Muscle of leg (tissue), 11 donors: Measurements from ENCODE around the gene CCL18. TPM values are rescaled to one million over a fixed set of nuclear protein-coding genes. Genes with fewer than 3 reads are reported as not detected.
"Not testable (repeated sequence)": the region's sequence is repeated elsewhere in the genome, so short reads cannot be mapped to it uniquely, and the experiment has no call there.

Source experiments
- DNase-seq: peaks from one replicate; pipeline ENCODE4 v3.0.0; 2013
- H3K27ac ChIP-seq: one replicate; pipeline ENCODE4 v1.5.1; 2013; ENCODE audit warnings: mild to moderate bottlenecking, low read length, control low read depth
- H3K27me3 ChIP-seq: one replicate; pipeline ENCODE4 v1.6.1; 2013; ENCODE audit warnings: low read length; ENCODE audit not compliant: control insufficient read depth, insufficient read depth
- H3K36me3 ChIP-seq: one replicate; pipeline ENCODE4 v1.6.1; 2013; ENCODE audit warnings: low read length; ENCODE audit not compliant: control insufficient read depth, insufficient read depth
- H3K4me1 ChIP-seq: one replicate; pipeline ENCODE4 v1.6.1; 2013; ENCODE audit warnings: low read length; ENCODE audit not compliant: control insufficient read depth, insufficient read depth
- H3K4me3 ChIP-seq: one replicate; pipeline ENCODE4 v1.5.1; 2013; ENCODE audit warnings: low read length, control low read depth
- H3K9me3 ChIP-seq: replicated peaks from 2 replicates; pipeline ENCODE4 v1.6.1; 2013; ENCODE audit warnings: low read depth, low read length; ENCODE audit not compliant: control insufficient read depth
- WGBS: methylation state at CpG from one replicate; pipeline ENCODE4 v1.1.5; 2013; ENCODE audit warnings: missing lambda C conversion rate; ENCODE audit not compliant: insufficient coverage; 5-methylcytosine and 5-hydroxymethylcytosine counted together
- polyA plus RNA-seq, 8 donors: library from polyadenylated mRNA; unstranded; fragments of 120-200 nt; gene quantifications; one replicate each; pipeline versions ENCODE4 v1.2.1 to v1.2.3, GENCODE V29; 2013; ENCODE audit warnings: inconsistent platforms in 1 of 8, low replicate concordance in 1 of 8; ENCODE audit not compliant: insufficient read length in 8 of 8, insufficient read depth in 1 of 8
- total RNA-seq: library from RNA; stranded (reverse); fragments of 120-200 nt; gene quantifications from one replicate; pipeline ENCODE4 v1.2.4, GENCODE V29; 2013

CCL18 gene
- total and polyA plus RNA-seq, 9 donors: 0.23 to 0.62 (median 0.23) TPM; not detected in 6

DNA sequence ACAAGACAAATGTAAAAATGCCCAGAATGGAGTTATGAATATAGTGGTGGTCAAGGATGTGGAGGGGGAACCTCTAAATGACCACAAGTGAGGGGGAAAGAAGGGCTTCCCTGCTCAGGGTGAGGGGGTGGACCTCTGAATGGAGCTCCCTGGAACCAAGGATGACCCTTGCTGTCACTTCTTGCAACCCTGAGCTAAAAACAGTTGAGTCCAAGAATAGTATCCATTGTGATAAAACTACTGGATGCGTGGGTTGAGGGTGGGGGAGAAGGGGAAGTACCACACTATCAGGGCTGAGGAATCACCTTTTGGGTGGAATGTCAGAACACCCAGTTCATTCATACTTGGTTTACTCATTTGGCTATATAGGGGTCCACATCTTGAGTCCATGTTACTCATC is 34.9 kb downstream of the CCL18 start:
- not testable (repeated sequence) for DNase-seq, H3K4me3 ChIP-seq, H3K4me1 ChIP-seq, H3K9me3 ChIP-seq, H3K36me3 ChIP-seq, H3K27ac ChIP-seq, H3K27me3 ChIP-seq
- no CpG with 5 or more reads among the region's 1 CpG for WGBS

DNA sequence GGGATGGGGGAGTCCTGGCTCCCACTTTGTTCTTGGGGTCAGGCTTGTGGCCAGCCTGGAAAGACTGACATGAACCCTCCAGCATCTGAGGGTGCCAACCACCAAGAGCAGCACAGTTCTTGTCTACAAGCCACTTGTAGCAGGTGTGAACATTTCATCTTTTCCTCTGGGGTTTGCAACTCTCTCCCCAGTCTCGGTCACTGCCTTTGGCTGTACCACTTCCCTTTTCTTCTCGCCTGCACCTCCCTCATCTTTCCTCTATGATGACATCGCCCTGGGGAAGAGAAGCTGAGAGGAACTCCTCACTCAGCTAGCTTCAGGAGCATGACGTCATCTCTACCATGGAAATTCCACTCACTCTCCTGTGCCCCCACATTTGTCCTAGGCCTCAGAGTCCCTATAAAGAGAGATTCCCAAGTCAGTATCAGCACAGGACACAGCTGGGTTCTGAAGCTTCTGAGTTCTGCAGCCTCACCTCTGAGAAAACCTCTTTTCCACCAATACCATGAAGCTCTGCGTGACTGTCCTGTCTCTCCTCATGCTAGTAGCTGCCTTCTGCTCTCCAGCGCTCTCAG is 39.4 kb downstream of the CCL18 start, which contains the start of gene CCL4:
CCL4 (plus strand) TSS at position 427 of the 575 bp plus-strand sequence; CDS start at position 506, 79 bp downstream.
- not testable (repeated sequence) for H3K27me3 ChIP-seq, H3K27ac ChIP-seq, H3K4me3 ChIP-seq, H3K36me3 ChIP-seq, H3K4me1 ChIP-seq, H3K9me3 ChIP-seq
- 63% methylated on average over 3 of the region's 6 CpGs for WGBS
- DNase-seq: peak; percentile 58

DNA sequence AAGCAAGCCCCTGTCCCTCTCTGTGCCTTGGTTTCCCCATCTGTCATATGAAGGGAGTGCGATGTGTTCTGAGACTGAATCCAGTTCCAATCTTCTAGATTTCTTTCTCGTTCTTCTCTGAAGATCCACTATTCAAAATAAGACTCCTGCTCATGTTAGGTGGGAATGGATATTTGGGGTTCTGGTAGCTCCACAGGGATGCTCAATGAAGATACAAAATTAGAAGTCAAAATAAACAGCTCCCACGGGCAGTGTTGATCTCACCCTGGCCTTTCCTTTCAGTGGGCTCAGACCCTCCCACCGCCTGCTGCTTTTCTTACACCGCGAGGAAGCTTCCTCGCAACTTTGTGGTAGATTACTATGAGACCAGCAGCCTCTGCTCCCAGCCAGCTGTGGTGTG is 40.2 kb downstream of the CCL18 start:
- not testable (repeated sequence) for H3K4me3 ChIP-seq, H3K9me3 ChIP-seq, H3K27me3 ChIP-seq, DNase-seq, H3K4me1 ChIP-seq, H3K36me3 ChIP-seq, H3K27ac ChIP-seq
- WGBS: no CpG with 5 or more reads among the region's 7 CpGs

DNA sequence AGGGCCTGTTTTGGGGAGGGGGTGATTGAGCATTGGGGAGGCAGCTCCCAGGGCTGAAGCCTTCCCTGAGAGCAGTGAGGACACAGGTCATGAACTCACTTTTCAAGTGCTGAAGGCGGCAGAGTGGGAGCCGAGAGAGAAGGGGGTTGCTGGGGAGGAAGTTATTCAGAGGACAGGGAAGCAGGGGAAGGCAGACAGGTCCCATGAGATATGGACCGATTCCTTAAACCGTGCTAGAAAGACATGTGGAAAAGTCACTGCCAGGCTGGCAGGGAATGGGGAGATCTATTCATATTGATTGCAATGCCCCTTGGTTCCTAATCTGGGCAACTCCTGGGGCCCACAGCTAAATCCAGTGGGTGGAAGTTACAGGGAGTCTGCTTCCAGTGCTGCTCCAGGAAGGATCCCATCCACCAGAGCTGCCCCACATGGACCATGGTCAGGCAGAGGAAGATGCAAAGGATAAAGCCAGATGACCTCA is 40.7 kb downstream of the CCL18 start:
- no peaks in the 10 kb centered on the region for H3K9me3 ChIP-seq

DNA sequence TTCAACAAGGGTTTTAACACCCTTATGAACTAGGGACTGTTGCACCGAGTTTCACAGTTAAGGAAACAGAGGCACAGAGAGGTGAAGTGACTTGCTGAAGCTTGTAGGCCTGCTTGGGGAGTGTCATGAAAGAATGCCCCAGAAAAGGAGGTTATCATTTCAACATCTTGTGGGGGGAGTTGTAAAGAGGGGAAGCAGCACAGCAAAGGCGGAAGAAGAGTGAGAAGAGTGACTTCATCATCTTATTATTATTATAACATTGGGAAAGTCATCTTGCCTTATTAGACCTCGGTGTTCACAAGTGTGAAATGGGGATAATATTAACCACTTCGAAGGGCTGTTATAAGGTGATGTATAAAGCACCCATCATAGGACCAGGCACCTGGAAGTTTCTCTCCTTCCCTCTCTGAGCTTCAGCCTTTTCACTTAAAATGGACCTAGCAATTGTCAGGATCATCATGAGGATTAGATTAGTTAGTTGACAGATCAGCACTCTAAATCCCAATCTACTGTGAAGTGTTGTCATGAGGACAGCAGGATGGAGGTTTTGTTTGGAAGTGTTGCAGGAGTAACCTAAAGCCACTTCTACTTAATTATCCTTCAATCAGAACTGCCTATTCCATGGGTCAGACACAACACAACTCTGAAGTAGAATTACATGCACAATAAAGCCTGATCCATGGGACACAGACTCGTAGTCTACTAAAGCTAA is 41.9 kb downstream of the CCL18 start:
- DNase-seq: no peak
- Histone ChIP-seq H3K27me3 (no peaks in the 10 kb centered on the region), H3K27ac (no peak overlapping the region), H3K36me3 (no peaks in the 10 kb centered on the region), H3K4me3 (no peak overlapping the region), H3K4me1 (no peaks in the 10 kb centered on the region), H3K9me3 (no peaks in the 10 kb centered on the region)
- WGBS: 75% methylated on average over 1 of the region's 5 CpGs

More for the DNA sequence above, 40.7 kb downstream of the CCL18 start:
- no peaks in the 10 kb centered on the region for H3K27me3 ChIP-seq
- 22% methylated on average over 3 of the region's 4 CpGs for WGBS
- H3K36me3 ChIP-seq: no peaks in the 10 kb centered on the region
- H3K27ac ChIP-seq: no peak overlapping the region
- H3K4me1 ChIP-seq: no peaks in the 10 kb centered on the region
- no peak overlapping the region for H3K4me3 ChIP-seq
- peak; percentile 9 for DNase-seq

DNA sequence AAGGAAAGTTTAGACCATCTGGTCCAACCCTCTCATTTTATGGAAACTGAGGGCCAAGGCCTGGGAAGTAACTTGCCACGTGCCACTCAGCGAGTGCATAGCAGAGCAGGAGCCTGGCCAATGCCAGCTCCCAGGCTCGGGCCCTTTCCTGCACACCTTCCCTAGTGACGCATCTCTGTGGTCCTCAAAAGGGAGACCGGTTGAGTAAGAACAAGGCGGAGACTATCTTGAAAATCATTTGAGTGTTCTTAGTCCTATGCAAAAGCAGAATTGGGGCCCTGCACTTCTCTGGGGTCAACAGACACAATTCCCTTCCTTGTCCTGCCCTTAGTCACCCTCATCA is 42.4 kb downstream of the CCL18 start:
- no peaks in the 10 kb centered on the region for H3K36me3 ChIP-seq
- H3K27me3 ChIP-seq: no peaks in the 10 kb centered on the region
- H3K9me3 ChIP-seq: no peaks in the 10 kb centered on the region
- H3K4me1 ChIP-seq: no peaks in the 10 kb centered on the region
- no peak overlapping the region for H3K27ac ChIP-seq
- H3K4me3 ChIP-seq: no peak overlapping the region
- 89% methylated on average over 4 of the region's 6 CpGs for WGBS
- no peak for DNase-seq

DNA sequence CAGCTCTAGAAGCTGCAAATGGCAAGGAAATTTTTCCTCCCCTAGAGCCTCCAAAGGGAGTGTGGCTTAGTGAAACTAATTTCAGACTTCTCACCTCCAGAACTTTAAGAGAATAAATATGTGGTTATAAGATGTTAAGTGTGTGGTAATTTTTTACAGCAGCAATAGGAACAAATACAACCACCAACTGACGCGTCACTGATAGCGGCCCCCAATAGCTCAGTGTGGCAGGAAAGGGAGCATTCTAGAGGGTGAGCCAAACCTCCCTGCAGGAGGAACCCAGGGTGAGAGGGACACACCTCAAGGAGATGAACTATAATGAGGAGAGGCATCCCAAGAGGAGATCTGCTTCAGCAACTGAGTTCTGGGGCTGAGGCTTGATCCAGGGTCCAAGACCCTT is 43.6 kb downstream of the CCL18 start:
- H3K9me3 ChIP-seq: no peaks in the 10 kb centered on the region
- peaks cover 4% of the 10 kb centered on the region for H3K27me3 ChIP-seq
- H3K36me3 ChIP-seq: no peaks in the 10 kb centered on the region
- DNase-seq: no peak
- H3K4me1 ChIP-seq: no peaks in the 10 kb centered on the region
- WGBS: no CpG with 5 or more reads among the region's 3 CpGs
- no peak overlapping the region for H3K27ac ChIP-seq
- H3K4me3 ChIP-seq: no peak overlapping the region

DNA sequence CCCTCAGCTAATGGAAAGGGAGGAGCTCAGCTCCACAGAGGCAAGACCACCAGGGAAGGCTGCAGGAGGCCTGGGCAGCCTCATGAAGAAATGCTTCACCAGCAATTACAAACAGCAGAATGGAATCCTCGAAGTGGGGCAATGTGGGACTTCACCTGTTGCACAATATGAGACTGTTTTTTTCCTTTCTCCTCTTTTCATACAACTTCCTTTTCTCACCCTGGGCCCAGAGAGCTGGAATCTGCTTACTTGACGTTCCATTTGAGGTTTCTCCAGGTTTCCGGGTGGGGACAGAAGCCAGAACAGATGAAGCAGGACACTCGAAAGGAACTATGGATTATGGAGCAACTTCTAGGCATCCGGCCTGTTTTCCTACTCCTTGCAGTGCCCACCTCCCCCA is 44.2 kb downstream of the CCL18 start:
- not testable (repeated sequence) for H3K27me3 ChIP-seq, H3K9me3 ChIP-seq, H3K4me3 ChIP-seq, H3K36me3 ChIP-seq, H3K27ac ChIP-seq, H3K4me1 ChIP-seq
- peak; percentile 48 for DNase-seq
- 77% methylated on average over 3 of the region's 5 CpGs for WGBS

DNA sequence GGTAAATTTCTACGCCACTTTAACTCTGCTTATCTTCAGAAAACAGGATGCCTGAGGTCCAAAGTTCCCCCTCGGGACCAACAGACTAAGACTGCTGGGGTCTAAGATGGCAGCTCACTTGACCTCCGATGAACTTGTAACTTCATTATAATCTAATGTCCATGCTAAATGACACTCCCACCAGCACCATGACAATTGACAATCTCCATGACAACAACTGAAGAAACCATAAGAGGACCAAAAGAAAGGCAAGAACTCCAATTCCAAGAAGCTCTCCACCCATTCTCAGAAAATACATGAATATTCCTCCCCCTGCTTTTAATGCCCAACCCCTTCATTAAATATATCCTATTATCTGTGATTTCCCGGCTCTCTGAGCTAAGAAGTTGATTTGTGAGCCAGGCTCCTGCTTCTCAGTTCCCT is 47.0 kb downstream of the CCL18 start:
- Histone ChIP-seq H3K36me3 (no peaks in the 10 kb centered on the region), H3K9me3 (no peaks in the 10 kb centered on the region), H3K4me1 (no peaks in the 10 kb centered on the region), H3K27me3 (peaks cover 4% of the 10 kb centered on the region), H3K27ac (no peak overlapping the region), H3K4me3 (no peak overlapping the region)
- no peak for DNase-seq
- WGBS: 93% methylated on average over 2 of the region's 4 CpGs

DNA sequence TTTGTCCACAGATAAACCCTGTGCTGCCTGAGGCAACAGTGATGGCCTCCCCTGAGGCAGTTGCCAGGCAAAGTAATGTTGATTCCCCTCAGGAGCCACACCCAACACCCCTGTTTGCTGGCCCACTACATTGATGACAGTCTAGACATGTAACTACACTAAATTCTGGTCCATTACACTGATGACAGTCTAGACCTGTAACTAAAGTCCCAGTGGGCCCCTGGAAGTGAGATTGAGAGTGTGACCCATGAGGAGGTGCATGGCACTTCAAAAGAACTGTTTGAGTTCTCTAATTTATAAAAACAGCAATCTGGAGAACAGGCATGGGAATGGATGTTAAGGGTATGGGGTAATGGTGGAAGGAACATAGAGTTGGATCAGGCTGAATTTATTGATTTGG is 48.5 kb downstream of the CCL18 start:
- no peak overlapping the region for H3K27ac ChIP-seq
- no peaks in the 10 kb centered on the region for H3K36me3 ChIP-seq
- no peaks in the 10 kb centered on the region for H3K4me1 ChIP-seq
- no peaks in the 10 kb centered on the region for H3K9me3 ChIP-seq
- H3K27me3 ChIP-seq: peaks cover 8% of the 10 kb centered on the region
- H3K4me3 ChIP-seq: no peak overlapping the region
- DNase-seq: no peak
